ENCODE measurements around the gene CTR9. TPM values are rescaled to one million over a fixed set of nuclear protein-coding genes. Genes with fewer than 3 reads are reported as not detected.
A peak's percentile ranks its signal among the peaks of the same experiment; 100 is the strongest.

Gene CTR9
- total RNA-seq, 4 donors from 2014 or later: 14.5 to 26.4 (median 19.6) TPM

DNA sequence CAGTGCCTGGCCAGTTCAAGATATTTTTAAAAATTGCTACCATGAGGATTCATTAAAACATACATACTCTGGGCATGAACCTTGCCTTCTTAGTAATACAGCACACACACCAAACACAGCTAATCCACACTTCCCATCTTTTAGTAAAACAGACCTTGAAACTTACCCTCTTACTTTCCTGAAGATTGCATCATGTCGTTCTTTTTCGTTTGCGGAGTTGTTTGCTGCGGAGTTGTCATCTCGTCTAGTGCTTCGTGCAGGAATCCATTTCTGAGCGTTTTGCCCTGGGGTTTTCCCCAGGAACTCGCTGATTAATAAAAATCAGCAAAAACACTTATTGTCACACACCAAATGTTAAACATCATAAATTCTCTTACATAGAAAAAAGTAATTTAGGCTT is 54.7 kb downstream of the CTR9 start:
- 80 to 87% methylated on average over 8 of the region's 8 CpGs for WGBS, 2 donors
- TF ChIP-seq POLR2A (IDR thresholded peaks at IDR 0.05) (no peak), EP300 (IDR thresholded peaks at IDR 0.05) (no peak)
- TF ChIP-seq, protein P1, sequence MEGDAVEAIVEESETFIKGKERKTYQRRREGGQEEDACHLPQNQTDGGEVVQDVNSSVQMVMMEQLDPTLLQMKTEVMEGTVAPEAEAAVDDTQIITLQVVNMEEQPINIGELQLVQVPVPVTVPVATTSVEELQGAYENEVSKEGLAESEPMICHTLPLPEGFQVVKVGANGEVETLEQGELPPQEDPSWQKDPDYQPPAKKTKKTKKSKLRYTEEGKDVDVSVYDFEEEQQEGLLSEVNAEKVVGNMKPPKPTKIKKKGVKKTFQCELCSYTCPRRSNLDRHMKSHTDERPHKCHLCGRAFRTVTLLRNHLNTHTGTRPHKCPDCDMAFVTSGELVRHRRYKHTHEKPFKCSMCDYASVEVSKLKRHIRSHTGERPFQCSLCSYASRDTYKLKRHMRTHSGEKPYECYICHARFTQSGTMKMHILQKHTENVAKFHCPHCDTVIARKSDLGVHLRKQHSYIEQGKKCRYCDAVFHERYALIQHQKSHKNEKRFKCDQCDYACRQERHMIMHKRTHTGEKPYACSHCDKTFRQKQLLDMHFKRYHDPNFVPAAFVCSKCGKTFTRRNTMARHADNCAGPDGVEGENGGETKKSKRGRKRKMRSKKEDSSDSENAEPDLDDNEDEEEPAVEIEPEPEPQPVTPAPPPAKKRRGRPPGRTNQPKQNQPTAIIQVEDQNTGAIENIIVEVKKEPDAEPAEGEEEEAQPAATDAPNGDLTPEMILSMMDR (IDR thresholded peaks at IDR 0.05): no peak
- no peak for DNase-seq (ENCODE audit: low spot score in 2 of 2)
- Histone ChIP-seq H3K27ac (no peak overlapping the region), H3K27me3 (no peaks in the 10 kb centered on the region), H3K36me3 (peaks cover 5 to 62% (median 51%) of the 10 kb centered on the region in 3 donors), H3K4me3 (no peak overlapping the region), H3K9me3 (no peaks in the 10 kb centered on the region), H3K4me1 (peaks cover 0 to 44% (median 21%) of the 10 kb centered on the region in 4 donors)

DNA sequence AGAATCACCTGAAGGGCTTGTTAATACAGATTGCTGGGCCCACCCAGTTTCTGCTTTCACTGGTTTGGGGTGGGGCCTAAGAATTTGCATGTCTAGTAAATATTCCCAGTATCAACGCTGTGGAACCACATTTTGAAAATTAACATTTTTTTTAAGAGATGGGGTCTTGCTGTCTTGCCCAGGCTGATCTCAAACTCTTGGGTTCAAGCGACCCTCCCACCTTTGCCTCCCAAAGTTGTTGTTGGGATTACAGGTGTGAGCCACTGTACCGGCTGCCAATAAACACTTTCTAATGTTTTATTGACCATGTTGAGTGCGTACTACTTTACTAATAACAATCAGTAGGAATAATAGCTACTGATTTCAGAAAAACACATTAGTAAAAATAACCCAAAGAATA is 55.2 kb downstream of the CTR9 start:
- TF ChIP-seq, protein P1 (IDR thresholded peaks at IDR 0.05): no peak
- no peak for TF ChIP-seq POLR2A (IDR thresholded peaks at IDR 0.05)
- no peak for TF ChIP-seq EP300 (IDR thresholded peaks at IDR 0.05)
- no peaks in the 10 kb centered on the region for H3K9me3 ChIP-seq
- WGBS, 2 donors: 78 to 88% methylated on average over 4 of the region's 4 CpGs
- DNase-seq (ENCODE audit: low spot score in 2 of 2): no peak
- no peaks in the 10 kb centered on the region for H3K27me3 ChIP-seq
- H3K27ac ChIP-seq: peak overlapping the region in 1 of 4 donors; percentile 100
- peaks cover 5 to 57% (median 50%) of the 10 kb centered on the region in 3 donors for H3K36me3 ChIP-seq
- H3K4me1 ChIP-seq: peaks cover 0 to 43% (median 21%) of the 10 kb centered on the region in 4 donors
- peak overlapping the region in 1 of 4 donors; percentile 94 for H3K4me3 ChIP-seq

DNA sequence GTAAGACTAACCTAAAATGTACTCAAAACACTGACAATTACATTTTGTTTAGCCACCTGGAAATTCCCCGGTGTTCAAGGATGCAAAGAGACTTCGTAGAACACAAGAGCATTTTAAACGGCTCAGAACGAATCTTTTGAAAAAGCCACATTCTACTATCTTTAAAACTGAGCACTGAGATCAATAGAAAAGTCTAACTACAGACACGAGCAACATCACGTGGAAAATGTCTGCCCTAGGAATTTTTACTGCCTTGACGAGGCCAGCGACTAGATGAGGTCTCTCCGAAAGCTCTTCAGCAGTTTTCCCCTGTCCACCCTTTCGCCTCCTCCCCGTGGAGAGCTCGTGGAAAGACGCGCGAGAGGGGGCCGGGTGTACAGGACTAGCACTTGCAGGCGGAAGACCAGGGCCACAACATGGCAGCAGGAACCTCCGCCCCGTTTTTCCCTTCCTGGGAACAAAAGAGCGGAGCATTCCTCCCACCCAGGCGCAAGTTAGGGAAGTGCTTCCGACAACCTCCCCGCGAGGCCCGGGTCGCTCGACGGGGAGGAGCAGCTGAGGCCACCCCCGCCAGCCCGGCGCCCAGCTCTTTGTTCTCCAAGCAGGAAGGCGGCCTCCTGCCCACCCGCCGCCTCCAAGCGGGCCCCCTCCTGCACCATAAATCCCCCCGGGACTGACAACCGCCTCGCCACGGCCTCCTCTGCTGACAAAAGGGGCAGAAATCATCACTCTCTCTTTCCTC is 56.6 kb downstream of the CTR9 start:
- TF ChIP-seq, protein P1 (IDR thresholded peaks at IDR 0.05): no peak
- peak in 1 of 2 donors; percentile 17 for TF ChIP-seq EP300 (IDR thresholded peaks at IDR 0.05)
- WGBS, 2 donors: 0 to 1% methylated on average over 27 to 29 of the region's 39 CpGs
- no peaks in the 10 kb centered on the region for H3K27me3 ChIP-seq

DNA sequence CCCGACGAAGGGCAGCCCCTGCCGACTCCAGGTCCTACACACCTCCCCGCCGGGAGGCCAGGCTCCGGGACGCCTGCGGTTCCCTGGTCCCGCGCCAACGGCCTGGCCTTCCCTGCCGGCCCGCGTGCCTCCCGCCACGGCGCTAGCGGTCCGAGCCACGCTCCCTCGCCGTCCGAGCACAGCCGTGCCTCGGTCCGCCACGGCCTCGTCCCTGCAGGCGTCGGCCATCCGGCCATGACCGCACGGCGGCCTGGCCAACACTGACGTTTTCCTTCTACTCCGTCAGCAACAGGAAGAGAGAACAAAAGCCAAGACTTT is 57.1 kb downstream of the CTR9 start:
- Histone ChIP-seq H3K27ac (peak overlapping the region; percentile 97 to 100 (median 99)), H3K9me3 (no peaks in the 10 kb centered on the region), H3K4me1 (peaks cover 0 to 43% (median 21%) of the 10 kb centered on the region in 4 donors), H3K4me3 (peak overlapping the region; percentile 83 to 99 (median 94)), H3K36me3 (peaks cover 0 to 37% (median 35%) of the 10 kb centered on the region in 3 donors), H3K27me3 (no peaks in the 10 kb centered on the region)
- 1 to 2% methylated on average over 19 to 36 of the region's 36 CpGs for WGBS, 2 donors
- no peak for TF ChIP-seq EP300 (IDR thresholded peaks at IDR 0.05)
- TF ChIP-seq, protein P1 (IDR thresholded peaks at IDR 0.05): no peak
- no peak for TF ChIP-seq POLR2A (IDR thresholded peaks at IDR 0.05)
- peak in 1 of 2 donors; percentile 14 for DNase-seq (ENCODE audit: low spot score in 2 of 2)

More for the DNA sequence above, 56.6 kb downstream of the CTR9 start:
- Histone ChIP-seq H3K36me3 (peaks cover 0 to 43% (median 39%) of the 10 kb centered on the region in 3 donors), H3K4me1 (peaks cover 0 to 43% (median 21%) of the 10 kb centered on the region in 4 donors), H3K9me3 (no peaks in the 10 kb centered on the region), H3K4me3 (peak overlapping the region; percentile 83 to 99 (median 94)), H3K27ac (peak overlapping the region; percentile 97 to 100 (median 99))
- DNase-seq (ENCODE audit: low spot score in 2 of 2): peak; percentile 39 to 45

Measured in tibial nerve (tissue), 4 donors.